WTC11 (cell line): Measurements from ENCODE around the gene GFOD1.

ENCODE experiments used
- ATF1 ChIP-seq: sonication (generic); formaldehyde crosslinking; IDR thresholded peaks from 2 replicates; pipeline ENCODE4 v1.8.1; 2023; ENCODE audit warnings: mild to moderate bottlenecking, moderate library complexity, missing genetic modification reagents
- TEAD4 ChIP-seq: sonication (generic); formaldehyde crosslinking; IDR thresholded peaks from 2 replicates; pipeline ENCODE4 v1.8.0; 2022; ENCODE audit warnings: mild to moderate bottlenecking, missing genetic modification reagents
- TF ChIP-seq, protein P1 (sequence below): sonication (generic); formaldehyde crosslinking; IDR thresholded peaks from 2 replicates; pipeline ENCODE4 v1.8.0; 2023; ENCODE audit warnings: missing genetic modification reagents
- TF ChIP-seq, protein P2 (sequence below): sonication (generic); formaldehyde crosslinking; IDR thresholded peaks from 2 replicates; pipeline ENCODE4 v1.8.0; 2022; ENCODE audit warnings: mild to moderate bottlenecking, missing genetic modification reagents

DNA sequence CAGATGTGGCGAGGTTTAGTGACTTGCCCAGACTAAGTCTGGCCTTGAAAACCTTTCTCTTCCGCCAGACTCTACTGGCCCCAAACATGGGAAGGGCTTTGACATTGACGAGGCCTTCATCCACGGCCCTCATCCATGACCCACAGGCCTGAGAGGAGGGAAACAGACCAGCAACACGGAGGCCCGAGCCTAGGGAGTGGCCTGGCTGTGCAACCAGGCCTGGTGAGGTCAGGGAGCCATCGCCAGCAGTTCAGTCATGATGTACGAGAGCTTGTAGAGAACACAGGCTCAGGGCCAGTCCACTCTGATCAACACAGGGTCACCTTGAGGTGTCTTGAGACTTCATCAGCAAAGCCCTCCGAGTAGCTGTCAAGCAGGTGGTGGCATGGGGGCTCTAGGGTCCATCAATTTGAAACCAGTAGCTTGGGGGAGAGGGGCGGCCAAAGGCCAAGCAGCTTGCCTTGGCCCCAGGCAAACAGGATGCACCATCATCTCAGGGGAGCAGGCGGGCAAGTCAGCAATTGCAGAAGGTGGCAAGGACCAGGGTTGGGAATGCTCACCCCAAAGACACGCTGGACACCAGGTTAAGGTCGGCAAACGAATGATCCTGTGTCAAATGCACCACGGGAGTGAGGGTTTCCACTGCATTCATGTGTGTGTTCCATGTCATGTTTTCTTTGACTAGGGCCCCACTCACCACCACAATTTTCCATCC, 36.1 kb downstream of the GFOD1 start:
- TF ChIP-seq ATF1 (CRISPR knock-in tag), result no peak
- TF ChIP-seq TEAD4 (CRISPR knock-in tag), result no peak
- TF ChIP-seq, protein P1, sequence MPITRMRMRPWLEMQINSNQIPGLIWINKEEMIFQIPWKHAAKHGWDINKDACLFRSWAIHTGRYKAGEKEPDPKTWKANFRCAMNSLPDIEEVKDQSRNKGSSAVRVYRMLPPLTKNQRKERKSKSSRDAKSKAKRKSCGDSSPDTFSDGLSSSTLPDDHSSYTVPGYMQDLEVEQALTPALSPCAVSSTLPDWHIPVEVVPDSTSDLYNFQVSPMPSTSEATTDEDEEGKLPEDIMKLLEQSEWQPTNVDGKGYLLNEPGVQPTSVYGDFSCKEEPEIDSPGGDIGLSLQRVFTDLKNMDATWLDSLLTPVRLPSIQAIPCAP (CRISPR knock-in tag), result no peak
- TF ChIP-seq, protein P2, sequence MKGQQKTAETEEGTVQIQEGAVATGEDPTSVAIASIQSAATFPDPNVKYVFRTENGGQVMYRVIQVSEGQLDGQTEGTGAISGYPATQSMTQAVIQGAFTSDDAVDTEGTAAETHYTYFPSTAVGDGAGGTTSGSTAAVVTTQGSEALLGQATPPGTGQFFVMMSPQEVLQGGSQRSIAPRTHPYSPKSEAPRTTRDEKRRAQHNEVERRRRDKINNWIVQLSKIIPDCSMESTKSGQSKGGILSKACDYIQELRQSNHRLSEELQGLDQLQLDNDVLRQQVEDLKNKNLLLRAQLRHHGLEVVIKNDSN (CRISPR knock-in tag), result no peak
